SK-N-MC (cell line): Measurements from ENCODE around the gene PPP1R12B.
"Not testable (repeated sequence)": the region's sequence is repeated elsewhere in the genome, so short reads cannot be mapped to it uniquely, and the experiment has no call there.

Experiments
- EZH2 ChIP-seq: fragments of 200-600 bp; sonication (generic); IDR thresholded peaks from one replicate; pipeline ENCODE4 v1.6.1; 2017; ENCODE audit warnings: antibody characterized with exemption
- POLR2AphosphoS5 ChIP-seq: IDR thresholded peaks from 2 replicates; pipeline ENCODE4 v1.6.1; 2012; ENCODE audit warnings: mild to moderate bottlenecking, low read depth, low read length, borderline replicate concordance

GRCh38 chr1:202612036-202612435, 263.5 kb downstream of the PPP1R12B start:
- TF ChIP-seq POLR2AphosphoS5, EZH2: not testable (repeated sequence)
